Thymus (tissue), 11 donors: ENCODE results near the gene RFTN1. TPM values are rescaled to one million over a fixed set of nuclear protein-coding genes. Genes with fewer than 3 reads are reported as not detected.

ENCODE experiments used
- DNase-seq, 9 donors: peaks; one replicate each; pipeline ENCODE4 v3.0.0-alpha.2; 2013; ENCODE audit warnings: low spot score in 9 of 9, low read depth in 6 of 9, missing footprints in 1 of 9
- H3K27ac ChIP-seq, 2 donors: one replicate each; pipeline ENCODE4 v1.5.1; 2013; ENCODE audit warnings: control low read depth in 1 of 2, low read depth in 1 of 2, low read length in 1 of 2, mild to moderate bottlenecking in 1 of 2, moderate library complexity in 1 of 2
- H3K27me3 ChIP-seq, 2 donors: one replicate each; pipeline ENCODE4 v1.5.1; 2013; ENCODE audit warnings: low read length in 1 of 2; ENCODE audit not compliant: control insufficient read depth in 2 of 2, insufficient read depth in 1 of 2
- H3K36me3 ChIP-seq, 2 donors: one replicate each; pipeline ENCODE4 v1.5.1; 2013; ENCODE audit warnings: low read length in 1 of 2, mild to moderate bottlenecking in 1 of 2, moderate library complexity in 1 of 2; ENCODE audit not compliant: control insufficient read depth in 2 of 2, insufficient read depth in 2 of 2
- H3K4me1 ChIP-seq, 2 donors: one replicate each; pipeline ENCODE4 v1.5.1; 2013; ENCODE audit warnings: low read length in 2 of 2; ENCODE audit not compliant: control insufficient read depth in 2 of 2, insufficient read depth in 2 of 2
- H3K4me3 ChIP-seq, 2 donors: one replicate each; pipeline ENCODE4 v1.5.1; 2013; ENCODE audit warnings: low read length in 2 of 2, control low read depth in 1 of 2, mild to moderate bottlenecking in 1 of 2
- H3K9me3 ChIP-seq, 2 donors: one replicate each; pipeline ENCODE4 v1.5.1; 2013; ENCODE audit warnings: low read length in 1 of 2, mild to moderate bottlenecking in 1 of 2; ENCODE audit not compliant: control insufficient read depth in 2 of 2, insufficient read depth in 1 of 2
- WGBS: extraction: QIAGEN DNeasy Blood & Tissue Kit; methylation state at CpG from one replicate; pipeline ENCODE4 v1.1.7; 2013; 5-methylcytosine and 5-hydroxymethylcytosine counted together
- polyA plus RNA-seq: library from polyadenylated mRNA; stranded (reverse); fragments of 200-250 nt; gene quantifications from one replicate; pipeline ENCODE4 v1.2.3, GENCODE V29; 2013
- total RNA-seq: library from RNA; stranded (reverse); fragments of 120-200 nt; gene quantifications from one replicate; pipeline ENCODE4 v1.2.4, GENCODE V29; 2013
- donor health status: healthy.

RFTN1 gene
- total and polyA plus RNA-seq, 2 donors: 57.6 to 87.8 TPM

- Histone ChIP-seq H3K27me3 (no peaks in the 10 kb centered on the region), H3K9me3 (no peaks in the 10 kb centered on the region), H3K4me1 (peaks cover 2 to 5% of the 10 kb centered on the region in 2 donors), H3K36me3 (peaks cover 41 to 63% of the 10 kb centered on the region in 2 donors), H3K4me3 (no peak overlapping the region), H3K27ac (no peak overlapping the region)
- no peak for DNase-seq
- whole genome bisulfite sequencing: 96% methylated on average over 3 of the region's 3 CpGs
Measured at GRCh38 chr3:16432714-16433113, 80.8 kb downstream of the RFTN1 start.

- Histone ChIP-seq H3K9me3 (no peaks in the 10 kb centered on the region), H3K4me1 (peaks cover 0 to 5% of the 10 kb centered on the region in 2 donors), H3K4me3 (no peak overlapping the region), H3K27ac (no peak overlapping the region), H3K36me3 (peaks cover 42 to 70% of the 10 kb centered on the region in 2 donors), H3K27me3 (no peaks in the 10 kb centered on the region)
- WGBS: 98% methylated on average over 11 of the region's 11 CpGs
- no peak for DNase-seq
Measured at GRCh38 chr3:16430717-16431630, 82.5 kb downstream of the RFTN1 start.

GRCh38 chr3:16429086-16429485, 84.4 kb downstream of the RFTN1 start:
- H3K27me3 ChIP-seq: no peaks in the 10 kb centered on the region
- 91% methylated on average over 1 of the region's 1 CpG for WGBS
- no peak overlapping the region for H3K27ac ChIP-seq
- no peak overlapping the region for H3K4me3 ChIP-seq
- H3K4me1 ChIP-seq: peaks cover 0 to 5% of the 10 kb centered on the region in 2 donors
- peaks cover 46 to 75% of the 10 kb centered on the region in 2 donors for H3K36me3 ChIP-seq
- DNase-seq: no peak
- no peaks in the 10 kb centered on the region for H3K9me3 ChIP-seq

- Histone ChIP-seq H3K27me3 (no peaks in the 10 kb centered on the region), H3K36me3 (peaks cover 41 to 71% of the 10 kb centered on the region in 2 donors), H3K27ac (no peak overlapping the region), H3K4me1 (peaks cover 0 to 1% of the 10 kb centered on the region in 2 donors), H3K9me3 (no peaks in the 10 kb centered on the region), H3K4me3 (no peak overlapping the region)
- no peak for DNase-seq
- WGBS: 97% methylated on average over 5 of the region's 5 CpGs
Measured at GRCh38 chr3:16428612-16429011, 84.9 kb downstream of the RFTN1 start.

GRCh38 chr3:16427103-16427965, 86.2 kb downstream of the RFTN1 start:
- Histone ChIP-seq H3K9me3 (no peaks in the 10 kb centered on the region), H3K27ac (peak overlapping the region in 1 of 2 donors; percentile 3), H3K4me1 (no peaks in the 10 kb centered on the region), H3K4me3 (no peak overlapping the region), H3K27me3 (no peaks in the 10 kb centered on the region), H3K36me3 (peaks cover 32 to 58% of the 10 kb centered on the region in 2 donors)
- 96% methylated on average over 5 of the region's 5 CpGs for WGBS
- no peak for DNase-seq

GRCh38 chr3:16426665-16427064, 86.8 kb downstream of the RFTN1 start:
- H3K4me1 ChIP-seq: no peaks in the 10 kb centered on the region
- H3K4me3 ChIP-seq: no peak overlapping the region
- H3K36me3 ChIP-seq: peaks cover 25 to 54% of the 10 kb centered on the region in 2 donors
- 96% methylated on average over 2 of the region's 2 CpGs for WGBS
- DNase-seq: no peak
- no peaks in the 10 kb centered on the region for H3K9me3 ChIP-seq
- no peaks in the 10 kb centered on the region for H3K27me3 ChIP-seq
- H3K27ac ChIP-seq: no peak overlapping the region

GRCh38 chr3:16426029-16426400, 87.5 kb downstream of the RFTN1 start:
- H3K27ac ChIP-seq: no peak overlapping the region
- H3K27me3 ChIP-seq: no peaks in the 10 kb centered on the region
- no peaks in the 10 kb centered on the region for H3K9me3 ChIP-seq
- H3K36me3 ChIP-seq: peaks cover 19 to 48% of the 10 kb centered on the region in 2 donors
- DNase-seq: no peak
- no peaks in the 10 kb centered on the region for H3K4me1 ChIP-seq
- WGBS: 96% methylated on average over 13 of the region's 13 CpGs
- no peak overlapping the region for H3K4me3 ChIP-seq

GRCh38 chr3:16425398-16426028, 88.0 kb downstream of the RFTN1 start:
- 93% methylated on average over 12 of the region's 12 CpGs for WGBS
- no peak for DNase-seq
- no peak overlapping the region for H3K27ac ChIP-seq
- peaks cover 16 to 45% of the 10 kb centered on the region in 2 donors for H3K36me3 ChIP-seq
- H3K9me3 ChIP-seq: no peaks in the 10 kb centered on the region
- H3K4me3 ChIP-seq: no peak overlapping the region
- H3K4me1 ChIP-seq: no peaks in the 10 kb centered on the region
- H3K27me3 ChIP-seq: no peaks in the 10 kb centered on the region
